NCI-H1417 treated with DMSO at 0.1 percent for 48 hours (cell line): ENCODE data around the gene UBE2F.

Experiments
- DNase-seq: peaks from one replicate; lab custom pipeline; 2025; lab: John Stamatoyannopoulos, UW

UBE2F gene

GRCh38 chr2:238080518-238080917, 113.7 kb downstream of the UBE2F start:
- no peak for DNase-seq

- DNase-seq: no peak
These were observed 114.3 kb downstream of the UBE2F start for GRCh38 chr2:238081150-238081549.

- no peak for DNase-seq
These were observed 114.7 kb downstream of the UBE2F start for GRCh38 chr2:238081561-238081960.

DNA sequence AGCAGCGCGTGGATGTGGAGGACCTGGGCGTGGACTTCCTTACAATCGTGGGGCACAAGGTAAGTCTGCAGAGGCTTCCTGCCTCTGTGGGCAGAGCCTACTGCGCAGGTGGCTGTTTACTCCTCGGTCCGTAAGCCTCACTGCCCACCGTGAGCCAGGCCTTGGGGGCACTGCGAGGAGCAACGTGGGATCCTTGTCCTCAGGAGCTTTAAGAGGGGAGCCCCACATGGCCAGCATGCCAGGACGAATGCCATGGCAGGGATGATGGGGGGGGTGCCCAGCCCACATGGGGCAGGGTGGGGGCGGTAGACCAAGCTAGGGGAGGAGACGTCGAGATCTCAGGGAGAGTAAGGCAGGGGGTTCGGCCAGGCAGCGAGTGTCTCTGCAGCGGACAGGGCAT, 115.3 kb downstream of the UBE2F start:
- no peak for DNase-seq

DNA sequence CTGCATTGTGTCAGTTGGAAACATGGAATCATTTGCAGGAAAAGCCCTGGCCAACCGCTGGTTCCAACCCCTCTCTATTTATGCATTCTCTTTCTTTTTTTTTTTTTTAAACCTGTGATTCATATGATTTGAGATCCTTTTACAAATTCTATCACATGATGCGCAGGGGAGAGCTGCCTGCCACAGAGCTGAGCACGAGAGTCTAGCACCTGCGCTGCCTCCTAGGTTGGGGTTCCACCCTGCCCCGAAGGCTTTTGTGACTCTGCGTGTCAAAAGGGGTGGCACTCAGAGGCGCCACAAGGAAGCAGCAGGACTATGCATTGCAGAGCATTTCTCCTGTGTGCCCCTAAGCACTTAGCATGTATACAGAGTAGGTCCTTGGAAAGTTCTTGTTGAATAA, 116.0 kb downstream of the UBE2F start:
- DNase-seq: no peak

DNA sequence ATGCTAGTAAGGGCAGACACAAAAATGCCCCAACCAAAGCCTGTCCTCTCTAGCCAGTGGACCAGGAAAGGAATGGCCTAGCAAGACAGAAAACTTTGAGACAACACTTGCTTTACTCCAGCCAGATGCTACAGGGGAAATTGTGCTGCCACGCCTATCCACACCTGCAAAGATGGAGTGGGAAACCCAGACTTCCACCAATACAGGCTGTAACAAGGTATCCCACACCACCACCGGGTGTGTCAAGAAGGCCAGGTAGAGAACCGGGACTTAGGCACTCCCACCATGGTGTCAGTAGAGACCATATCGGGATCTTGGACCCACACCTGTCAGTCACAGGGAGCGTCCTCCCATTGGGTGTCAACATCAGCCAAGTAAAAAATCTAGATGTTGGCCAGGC, 117.1 kb downstream of the UBE2F start:
- DNase-seq: no peak

GRCh38 chr2:238084761-238085160, 117.9 kb downstream of the UBE2F start:
- no peak for DNase-seq

DNA sequence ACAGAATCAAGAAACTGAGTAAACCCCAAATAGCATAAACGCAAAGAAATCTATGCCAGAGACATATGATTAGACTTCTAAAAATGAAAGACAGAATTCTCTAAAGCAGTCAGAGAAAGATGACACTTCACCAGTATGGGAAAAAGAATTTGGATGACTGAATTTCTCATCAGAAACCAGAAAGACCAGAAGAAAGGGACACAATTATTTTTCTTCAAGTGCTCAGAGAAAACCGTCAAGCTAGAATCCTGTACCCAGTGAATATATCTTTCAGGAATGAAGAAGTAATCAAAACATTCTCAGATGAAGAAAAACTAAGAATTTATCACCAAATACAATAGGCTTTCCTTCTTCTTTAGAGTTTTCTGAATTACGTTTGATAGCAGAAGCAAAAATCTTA, 119.1 kb downstream of the UBE2F start:
- DNase-seq: no peak

DNA sequence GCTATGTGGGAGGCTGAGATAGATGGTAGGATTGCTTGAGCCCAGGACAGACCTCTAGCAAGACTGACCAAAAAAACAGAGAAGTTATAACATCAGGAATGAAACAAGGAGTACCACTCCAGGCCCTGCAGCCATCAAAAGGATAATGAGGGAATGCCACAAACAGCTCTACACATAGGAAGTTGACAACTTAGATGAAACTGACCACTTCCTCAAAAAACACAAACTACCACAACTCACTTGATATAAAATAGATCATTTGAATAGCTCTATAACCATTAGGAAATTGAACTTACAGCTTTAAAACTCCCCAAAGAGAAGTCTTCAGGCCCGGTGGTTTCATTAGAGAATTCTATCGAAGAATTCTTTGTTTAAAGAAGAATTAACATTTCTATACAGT, 120.4 kb downstream of the UBE2F start:
- no peak for DNase-seq

GRCh38 chr2:238090887-238091286, 124.1 kb downstream of the UBE2F start:
- no peak for DNase-seq

- DNase-seq: no peak
These were observed 124.7 kb downstream of the UBE2F start for GRCh38 chr2:238091436-238092060.
